ENCODE measurements around the gene KCNE4. TPM values are rescaled to one million over a fixed set of nuclear protein-coding genes. Genes with fewer than 3 reads are reported as not detected.

Gene KCNE4
- total and polyA plus RNA-seq, 9 of the 15 experiments (the other 6 are each of a cell fraction or from before 2014, with no cell fraction given), result not detected

DNA sequence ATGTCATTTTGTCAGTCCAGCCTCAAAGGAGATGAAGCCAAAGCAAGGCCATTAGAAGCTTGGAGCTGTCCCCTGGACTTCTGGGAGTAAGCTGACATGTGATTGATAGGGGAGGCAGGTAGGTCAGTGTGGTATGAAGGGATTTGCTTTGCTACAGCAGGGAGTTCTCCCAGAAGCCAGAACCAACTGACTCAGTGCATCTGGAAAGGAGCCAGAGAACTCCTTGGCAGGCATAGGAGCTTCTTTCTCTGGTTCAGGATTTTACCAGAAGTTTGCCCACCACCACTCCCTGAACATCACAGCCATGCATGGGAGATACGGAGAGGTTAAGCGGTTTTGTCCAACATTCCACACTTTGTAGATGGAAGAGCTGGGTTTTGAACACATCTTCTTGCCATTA lies 24.5 kb upstream of the KCNE4 start:
- H3K27ac ChIP-seq (ENCODE audit: extremely low read depth, low read depth, low read length), result no peak overlapping the region
- H3K4me2 ChIP-seq (ENCODE audit: insufficient read depth, low read length), result no peak overlapping the region
- ChIA-PET CTCF (ENCODE audit: low intra/inter-chr PET ratio) (no interaction called here), POLR2A (no interaction called here)
- no peaks in the 10 kb centered on the region for H3K9me1 ChIP-seq (ENCODE audit: control insufficient read depth, insufficient read depth, low read length)
- FAIRE-seq, result no peak
- no peak overlapping the region for H2AFZ ChIP-seq (ENCODE audit: low read depth, low read length)
- H3K9ac ChIP-seq (ENCODE audit: insufficient read depth in 1 of 2, low read depth in 2 of 2, low read length in 2 of 2), result no peak overlapping the region
- peaks cover 0 to 8% of the 10 kb centered on the region in 2 experiments; a peak in 3 of 5 replicates for H3K4me1 ChIP-seq (replicated peaks in 1 of 2; ENCODE audit: control insufficient read depth in 2 of 2, insufficient read depth in 2 of 2, low read length in 2 of 2)
- no peaks in the 10 kb centered on the region for H4K20me1 ChIP-seq (replicated peaks; ENCODE audit: control insufficient read depth, insufficient read depth, low read length)
- no peaks in the 10 kb centered on the region for H3K27me3 ChIP-seq (ENCODE audit: control insufficient read depth in 2 of 2, insufficient read depth in 2 of 2, low read length in 2 of 2)
- DNase-seq (ENCODE audit: extremely low read depth in 1 of 4, low spot score in 3 of 4), result no peak
- no peaks in the 10 kb centered on the region for H3K9me3 ChIP-seq (replicated peaks; ENCODE audit: control insufficient read depth, insufficient read depth, low read depth, low read length)
- intact Hi-C loops (cut with micrococcal nuclease) (no loop called here), in situ Hi-C loops (cut with MboI) (no loop called here)
- no peak for ATAC-seq
- WGBS (ENCODE audit: insufficient coverage, low coverage, missing lambda C conversion rate), result 100% methylated on average over 2 of the region's 2 CpGs
- no peaks in the 10 kb centered on the region for H3K79me2 ChIP-seq (ENCODE audit: control insufficient read depth, insufficient read depth, low read length)
- H3K4me3 ChIP-seq, result no peak overlapping the region
- no peak for TF ChIP-seq GABPB2 (CRISPR knock-in tag; conservative IDR thresholded peaks at IDR 0.05)
- TF ChIP-seq NFIC (IDR thresholded peaks at IDR 0.05), result peak; percentile 51
- no peak for TF ChIP-seq ZNF830 (CRISPR knock-in tag; IDR thresholded peaks at IDR 0.05)
- no peaks in the 10 kb centered on the region for H3K36me3 ChIP-seq (ENCODE audit: control insufficient read depth, insufficient read depth, low read length)
- BruUV-seq (replicated peaks), result no TSS peak

DNA sequence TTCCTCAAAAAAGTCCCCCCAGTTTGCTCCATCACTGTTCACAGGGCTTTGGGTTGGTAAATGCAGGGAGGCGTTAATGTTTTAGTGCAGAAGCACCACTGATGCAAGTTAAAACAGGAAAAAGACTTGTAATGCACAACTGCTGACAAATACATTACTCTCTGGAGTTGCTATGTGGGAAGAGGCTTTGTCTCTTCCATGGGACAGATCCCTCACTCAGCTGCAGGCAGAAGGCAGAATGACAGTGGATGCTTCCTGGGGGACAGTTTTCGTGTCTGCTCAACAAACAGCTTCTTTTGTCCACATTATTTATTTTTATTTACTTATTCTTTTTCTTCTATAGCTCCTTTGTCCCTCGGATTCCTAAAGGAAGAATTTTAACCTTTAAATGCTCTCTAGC lies 22.7 kb upstream of the KCNE4 start:
- Histone ChIP-seq H3K9me3 (replicated peaks; ENCODE audit: control insufficient read depth, insufficient read depth, low read depth, low read length) (no peaks in the 10 kb centered on the region), H3K4me1 (replicated peaks in 1 of 2; ENCODE audit: control insufficient read depth in 2 of 2, insufficient read depth in 2 of 2, low read length in 2 of 2) (peaks cover 0 to 8% of the 10 kb centered on the region in 2 experiments; a peak in 3 of 5 replicates), H4K20me1 (replicated peaks; ENCODE audit: control insufficient read depth, insufficient read depth, low read length) (no peaks in the 10 kb centered on the region), H2AFZ (ENCODE audit: low read depth, low read length) (no peak overlapping the region), H3K79me2 (ENCODE audit: control insufficient read depth, insufficient read depth, low read length) (no peaks in the 10 kb centered on the region), H3K27me3 (ENCODE audit: control insufficient read depth in 2 of 2, insufficient read depth in 2 of 2, low read length in 2 of 2) (no peaks in the 10 kb centered on the region), H3K9me1 (ENCODE audit: control insufficient read depth, insufficient read depth, low read length) (no peaks in the 10 kb centered on the region), H3K4me2 (ENCODE audit: insufficient read depth, low read length) (no peak overlapping the region), H3K9ac (ENCODE audit: insufficient read depth in 1 of 2, low read depth in 2 of 2, low read length in 2 of 2) (no peak overlapping the region), H3K4me3 (no peak overlapping the region), H3K36me3 (ENCODE audit: control insufficient read depth, insufficient read depth, low read length) (no peaks in the 10 kb centered on the region), H3K27ac (ENCODE audit: extremely low read depth, low read depth, low read length) (no peak overlapping the region)
- no peak for FAIRE-seq
- no peak for ATAC-seq
- 19% methylated on average over 3 of the region's 3 CpGs for WGBS (ENCODE audit: insufficient coverage, low coverage, missing lambda C conversion rate)
- CTCF ChIA-PET (ENCODE audit: low intra/inter-chr PET ratio), result no interaction called here
- intact Hi-C loops (cut with micrococcal nuclease), result no loop called here
- BruUV-seq (replicated peaks), result no TSS peak
- in situ Hi-C loops (cut with MboI), result no loop called here
- POLR2A ChIA-PET, result interaction anchor here (0.6 to 0.7 kb wide), 2 partner anchors 9 to 315 kb away, joined by 3 read pairs; no protein-coding TSS in a partner anchor
- no peak for DNase-seq (ENCODE audit: extremely low read depth in 1 of 4, low spot score in 3 of 4)
- TF ChIP-seq SAP30 (IDR thresholded peaks at IDR 0.05; ENCODE audit: borderline replicate concordance, insufficient read depth, low read depth, low read length, poor library complexity, severe bottlenecking), result no peak
- no peak for TF ChIP-seq TEAD1 (CRISPR knock-in tag; IDR thresholded peaks at IDR 0.05)
- TF ChIP-seq, protein P1, sequence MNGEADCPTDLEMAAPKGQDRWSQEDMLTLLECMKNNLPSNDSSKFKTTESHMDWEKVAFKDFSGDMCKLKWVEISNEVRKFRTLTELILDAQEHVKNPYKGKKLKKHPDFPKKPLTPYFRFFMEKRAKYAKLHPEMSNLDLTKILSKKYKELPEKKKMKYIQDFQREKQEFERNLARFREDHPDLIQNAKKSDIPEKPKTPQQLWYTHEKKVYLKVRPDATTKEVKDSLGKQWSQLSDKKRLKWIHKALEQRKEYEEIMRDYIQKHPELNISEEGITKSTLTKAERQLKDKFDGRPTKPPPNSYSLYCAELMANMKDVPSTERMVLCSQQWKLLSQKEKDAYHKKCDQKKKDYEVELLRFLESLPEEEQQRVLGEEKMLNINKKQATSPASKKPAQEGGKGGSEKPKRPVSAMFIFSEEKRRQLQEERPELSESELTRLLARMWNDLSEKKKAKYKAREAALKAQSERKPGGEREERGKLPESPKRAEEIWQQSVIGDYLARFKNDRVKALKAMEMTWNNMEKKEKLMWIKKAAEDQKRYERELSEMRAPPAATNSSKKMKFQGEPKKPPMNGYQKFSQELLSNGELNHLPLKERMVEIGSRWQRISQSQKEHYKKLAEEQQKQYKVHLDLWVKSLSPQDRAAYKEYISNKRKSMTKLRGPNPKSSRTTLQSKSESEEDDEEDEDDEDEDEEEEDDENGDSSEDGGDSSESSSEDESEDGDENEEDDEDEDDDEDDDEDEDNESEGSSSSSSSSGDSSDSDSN (IDR thresholded peaks at IDR 0.05; ENCODE audit: borderline replicate concordance in 1 of 2, low read depth in 2 of 2, low read length in 2 of 2), result no peak
- TF ChIP-seq ZNF121 (CRISPR knock-in tag; conservative IDR thresholded peaks at IDR 0.05), result no peak
- TF ChIP-seq, protein P2, sequence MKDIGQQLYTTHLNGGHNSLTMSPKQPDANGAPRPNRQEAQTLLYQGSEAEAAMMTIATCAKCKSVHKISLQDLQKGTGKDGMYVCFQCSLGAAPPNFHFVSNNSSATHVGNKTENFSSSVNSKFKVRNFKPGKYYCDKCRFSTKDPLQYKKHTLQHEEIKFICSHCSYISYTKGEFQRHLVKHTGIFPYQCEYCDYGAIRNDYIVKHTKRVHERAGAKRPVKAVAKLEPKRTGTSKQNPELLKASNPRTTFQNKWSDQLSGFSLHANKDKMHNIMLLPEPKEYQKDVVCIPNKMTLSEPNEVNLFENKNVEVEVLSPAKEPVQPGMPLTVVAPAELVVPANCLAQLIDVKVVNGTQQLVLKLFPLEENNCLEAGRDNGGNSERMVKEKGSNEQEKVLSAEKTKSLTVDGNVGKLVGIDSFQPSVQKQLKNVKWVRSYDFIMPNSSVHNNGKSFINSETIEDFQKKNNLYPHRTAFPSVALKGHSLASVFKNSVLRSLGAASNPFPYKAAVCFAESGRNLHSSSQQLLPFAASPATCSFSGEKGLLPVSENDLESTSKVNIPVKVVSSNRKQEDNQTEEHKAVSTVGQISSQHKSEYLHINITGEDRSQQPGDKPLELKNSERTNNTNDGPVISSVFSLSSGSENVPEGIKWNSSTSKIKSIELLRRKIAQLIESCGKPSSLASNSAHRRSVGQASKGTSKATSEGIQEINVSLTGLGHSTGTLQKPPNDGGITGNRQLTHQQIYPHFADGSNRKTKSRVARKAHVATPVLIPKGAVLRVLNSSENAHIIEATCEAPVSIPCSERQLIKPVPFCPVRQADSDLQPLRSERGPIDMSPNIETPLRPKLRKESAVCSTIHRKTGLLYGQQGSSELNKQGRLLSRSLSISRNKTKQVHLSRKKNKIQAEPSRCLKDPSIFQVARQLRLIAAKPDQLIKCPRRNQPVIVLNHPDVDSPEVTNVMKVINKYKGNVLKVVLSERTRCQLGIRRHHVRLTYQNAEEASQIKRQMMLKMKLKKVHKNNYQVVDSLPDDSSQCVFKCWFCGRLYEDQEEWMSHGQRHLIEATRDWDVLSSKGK (CRISPR knock-in tag; IDR thresholded peaks at IDR 0.05), result no peak
- TF ChIP-seq ZKSCAN8 (CRISPR knock-in tag; IDR thresholded peaks at IDR 0.05), result no peak
- TF ChIP-seq RAD51 (IDR thresholded peaks at IDR 0.05; ENCODE audit: borderline replicate concordance, low read depth), result no peak
- no peak for TF ChIP-seq MEIS2 (IDR thresholded peaks at IDR 0.05; ENCODE audit: partially characterized antibody)
